SK-N-SH treated with all-trans-retinoic acid at 6 μM for 48 hours (cell line): ENCODE results near the gene SLC4A5.
"Not testable (repeated sequence)": the region's sequence is repeated elsewhere in the genome, so short reads cannot be mapped to it uniquely, and the experiment has no call there.

ENCODE experiments used
- ATAC-seq: fragments of 200-7000 bp; cut with Tn5 transposase; 3 replicates; pipeline ENCODE4 v1.9.1; 2020; ENCODE audit warnings: mild to moderate bottlenecking, moderate library complexity
- ARNTL ChIP-seq: fragments of 450-650 bp; formaldehyde crosslinking; IDR thresholded peaks from 2 replicates; pipeline ENCODE4 v1.5.0; 2020; ENCODE audit warnings: low read depth, mild to moderate bottlenecking, moderate library complexity, borderline replicate concordance
- CSDC2 ChIP-seq: fragments of 250-450 bp; sonication (Bioruptor Pico); IDR thresholded peaks from 2 replicates; pipeline ENCODE4 v1.5.0; 2020; ENCODE audit warnings: mild to moderate bottlenecking, moderate library complexity
- ESRRG ChIP-seq: fragments of 250-450 bp; sonication (Bioruptor Pico); IDR thresholded peaks from 2 replicates; pipeline ENCODE4 v1.6.1; 2021; ENCODE audit warnings: mild to moderate bottlenecking
- GLIS3 ChIP-seq: fragments of 250-450 bp; sonication (Bioruptor Pico); IDR thresholded peaks from 2 replicates; pipeline ENCODE4 v1.5.0; 2020; ENCODE audit warnings: mild to moderate bottlenecking, moderate library complexity
- ISL1 ChIP-seq: fragments of 250-450 bp; sonication (Bioruptor Pico); IDR thresholded peaks from 2 replicates; pipeline ENCODE4 v2.1.2; 2022; ENCODE audit warnings: mild to moderate bottlenecking, moderate library complexity
- OSR1 ChIP-seq: fragments of 250-450 bp; sonication (Bioruptor Pico); IDR thresholded peaks from 2 replicates; pipeline ENCODE4 v1.8.0; 2022; ENCODE audit warnings: moderate library complexity, mild to moderate bottlenecking, inconsistent platforms
- PPARA ChIP-seq: fragments of 250-450 bp; sonication (Bioruptor Pico); IDR thresholded peaks from 2 replicates; pipeline ENCODE4 v1.5.0; 2020; ENCODE audit warnings: mild to moderate bottlenecking, borderline replicate concordance
- RARB ChIP-seq: fragments of 250-450 bp; sonication (Bioruptor Pico); IDR thresholded peaks from 2 replicates; pipeline ENCODE4 v1.8.0; 2021; ENCODE audit warnings: mild to moderate bottlenecking, moderate library complexity
- TCF4 ChIP-seq: fragments of 250-450 bp; sonication (Bioruptor Pico); IDR thresholded peaks from 2 replicates; pipeline ENCODE4 v1.8.0; 2021; ENCODE audit warnings: mild to moderate bottlenecking, moderate library complexity, borderline replicate concordance
- TOX ChIP-seq: fragments of 250-450 bp; sonication (Bioruptor Pico); IDR thresholded peaks from 2 replicates; pipeline ENCODE4 v1.8.0; 2021; ENCODE audit warnings: mild to moderate bottlenecking, moderate library complexity, borderline replicate concordance
- ZC3H10 ChIP-seq: fragments of 250-450 bp; sonication (Bioruptor Pico); IDR thresholded peaks from 2 replicates; pipeline ENCODE4 v1.5.1; 2021; ENCODE audit warnings: mild to moderate bottlenecking, moderate library complexity
- ZFP3 ChIP-seq: fragments of 250-450 bp; sonication (Bioruptor Pico); IDR thresholded peaks from 2 replicates; pipeline ENCODE4 v1.5.0; 2020; ENCODE audit warnings: mild to moderate bottlenecking, moderate library complexity
- ZFP30 ChIP-seq: fragments of 450-650 bp; formaldehyde crosslinking; IDR thresholded peaks from 2 replicates; pipeline ENCODE4 v1.5.0; 2022; ENCODE audit warnings: mild to moderate bottlenecking, moderate library complexity
- ZNF565 ChIP-seq: fragments of 450-650 bp; formaldehyde crosslinking; conservative IDR thresholded peaks from 2 replicates; pipeline ENCODE4 v1.5.0; 2020; ENCODE audit warnings: low read depth, mild to moderate bottlenecking, moderate library complexity
- ZNF70 ChIP-seq: fragments of 450-650 bp; formaldehyde crosslinking; IDR thresholded peaks from 2 replicates; pipeline ENCODE4 v1.5.0; 2020; ENCODE audit warnings: mild to moderate bottlenecking, moderate library complexity
- ZNF8 ChIP-seq: fragments of 450-650 bp; formaldehyde crosslinking; IDR thresholded peaks from 2 replicates; pipeline ENCODE4 v1.5.0; 2020; ENCODE audit warnings: mild to moderate bottlenecking, moderate library complexity
- TF ChIP-seq, protein P1 (sequence below): fragments of 250-450 bp; sonication (Bioruptor Pico); IDR thresholded peaks from 2 replicates; pipeline ENCODE4 v1.5.1; 2021; ENCODE audit warnings: mild to moderate bottlenecking, moderate library complexity
- TF ChIP-seq, protein P2 (sequence below): fragments of 250-450 bp; sonication (Bioruptor Pico); IDR thresholded peaks from 2 replicates; pipeline ENCODE4 v1.5.0; 2020; ENCODE audit warnings: mild to moderate bottlenecking, moderate library complexity
- TF ChIP-seq, protein P3 (sequence below): fragments of 250-450 bp; sonication (Bioruptor Pico); IDR thresholded peaks from 2 replicates; pipeline ENCODE4 v1.5.1; 2020; ENCODE audit warnings: low read depth, mild to moderate bottlenecking, moderate library complexity
- TF ChIP-seq, protein P4 (sequence below): fragments of 250-450 bp; sonication (Bioruptor Pico); IDR thresholded peaks from 2 replicates; pipeline ENCODE4 v1.8.0; 2021; ENCODE audit warnings: low read depth, mild to moderate bottlenecking, moderate library complexity, borderline replicate concordance

Gene SLC4A5

DNA sequence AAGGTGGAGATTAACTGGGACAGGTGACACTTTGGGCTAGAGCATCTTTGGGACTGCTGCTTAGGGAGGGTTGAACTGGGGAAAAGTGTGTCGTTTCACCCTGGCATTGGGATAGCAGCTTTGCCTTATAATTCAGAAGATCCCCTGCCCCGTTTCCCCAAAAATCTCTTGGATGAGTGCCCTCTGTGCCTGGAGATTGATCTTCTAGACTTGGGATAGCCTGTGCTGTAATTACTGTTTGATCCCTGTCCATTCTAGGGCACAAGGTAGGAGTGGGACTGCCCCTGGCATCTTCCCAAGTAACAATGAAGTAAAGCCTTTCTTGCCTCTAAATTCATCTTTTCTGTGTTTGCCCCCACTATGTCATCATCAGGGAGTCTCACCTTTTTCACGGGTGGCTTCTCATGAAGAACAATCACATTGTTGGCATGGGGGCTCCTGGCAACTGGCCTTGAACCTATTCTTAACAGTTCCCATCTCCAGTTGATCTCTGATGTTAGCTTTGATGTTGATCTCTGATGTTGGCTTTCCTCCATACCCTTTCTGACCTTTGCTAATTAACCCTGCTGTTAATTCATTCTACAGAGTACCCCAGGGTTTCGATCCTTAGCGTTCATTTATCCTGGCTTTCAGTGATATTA, 123.2 kb downstream of the SLC4A5 start (continued):
- TF ChIP-seq, protein P1, sequence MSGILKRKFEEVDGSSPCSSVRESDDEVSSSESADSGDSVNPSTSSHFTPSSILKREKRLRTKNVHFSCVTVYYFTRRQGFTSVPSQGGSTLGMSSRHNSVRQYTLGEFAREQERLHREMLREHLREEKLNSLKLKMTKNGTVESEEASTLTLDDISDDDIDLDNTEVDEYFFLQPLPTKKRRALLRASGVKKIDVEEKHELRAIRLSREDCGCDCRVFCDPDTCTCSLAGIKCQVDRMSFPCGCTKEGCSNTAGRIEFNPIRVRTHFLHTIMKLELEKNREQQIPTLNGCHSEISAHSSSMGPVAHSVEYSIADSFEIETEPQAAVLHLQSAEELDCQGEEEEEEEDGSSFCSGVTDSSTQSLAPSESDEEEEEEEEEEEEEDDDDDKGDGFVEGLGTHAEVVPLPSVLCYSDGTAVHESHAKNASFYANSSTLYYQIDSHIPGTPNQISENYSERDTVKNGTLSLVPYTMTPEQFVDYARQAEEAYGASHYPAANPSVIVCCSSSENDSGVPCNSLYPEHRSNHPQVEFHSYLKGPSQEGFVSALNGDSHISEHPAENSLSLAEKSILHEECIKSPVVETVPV (CRISPR knock-in tag), result no peak
- TF ChIP-seq RARB (CRISPR knock-in tag) (no peak), ZFP30 (CRISPR knock-in tag) (no peak), TOX (CRISPR knock-in tag) (no peak), ZC3H10 (CRISPR knock-in tag) (no peak), ARNTL (CRISPR knock-in tag) (no peak), ISL1 (no peak)

GRCh38 chr2:74216642-74217041, 126.6 kb downstream of the SLC4A5 start:
- no peak for ATAC-seq
- TF ChIP-seq ARNTL (CRISPR knock-in tag) (no peak), RARB (CRISPR knock-in tag) (no peak), TOX (CRISPR knock-in tag) (no peak), GLIS3 (CRISPR knock-in tag) (no peak)
- TF ChIP-seq, protein P2, sequence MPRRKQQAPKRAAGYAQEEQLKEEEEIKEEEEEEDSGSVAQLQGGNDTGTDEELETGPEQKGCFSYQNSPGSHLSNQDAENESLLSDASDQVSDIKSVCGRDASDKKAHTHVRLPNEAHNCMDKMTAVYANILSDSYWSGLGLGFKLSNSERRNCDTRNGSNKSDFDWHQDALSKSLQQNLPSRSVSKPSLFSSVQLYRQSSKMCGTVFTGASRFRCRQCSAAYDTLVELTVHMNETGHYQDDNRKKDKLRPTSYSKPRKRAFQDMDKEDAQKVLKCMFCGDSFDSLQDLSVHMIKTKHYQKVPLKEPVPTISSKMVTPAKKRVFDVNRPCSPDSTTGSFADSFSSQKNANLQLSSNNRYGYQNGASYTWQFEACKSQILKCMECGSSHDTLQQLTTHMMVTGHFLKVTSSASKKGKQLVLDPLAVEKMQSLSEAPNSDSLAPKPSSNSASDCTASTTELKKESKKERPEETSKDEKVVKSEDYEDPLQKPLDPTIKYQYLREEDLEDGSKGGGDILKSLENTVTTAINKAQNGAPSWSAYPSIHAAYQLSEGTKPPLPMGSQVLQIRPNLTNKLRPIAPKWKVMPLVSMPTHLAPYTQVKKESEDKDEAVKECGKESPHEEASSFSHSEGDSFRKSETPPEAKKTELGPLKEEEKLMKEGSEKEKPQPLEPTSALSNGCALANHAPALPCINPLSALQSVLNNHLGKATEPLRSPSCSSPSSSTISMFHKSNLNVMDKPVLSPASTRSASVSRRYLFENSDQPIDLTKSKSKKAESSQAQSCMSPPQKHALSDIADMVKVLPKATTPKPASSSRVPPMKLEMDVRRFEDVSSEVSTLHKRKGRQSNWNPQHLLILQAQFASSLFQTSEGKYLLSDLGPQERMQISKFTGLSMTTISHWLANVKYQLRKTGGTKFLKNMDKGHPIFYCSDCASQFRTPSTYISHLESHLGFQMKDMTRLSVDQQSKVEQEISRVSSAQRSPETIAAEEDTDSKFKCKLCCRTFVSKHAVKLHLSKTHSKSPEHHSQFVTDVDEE, result no peak
- TF ChIP-seq, protein P3, sequence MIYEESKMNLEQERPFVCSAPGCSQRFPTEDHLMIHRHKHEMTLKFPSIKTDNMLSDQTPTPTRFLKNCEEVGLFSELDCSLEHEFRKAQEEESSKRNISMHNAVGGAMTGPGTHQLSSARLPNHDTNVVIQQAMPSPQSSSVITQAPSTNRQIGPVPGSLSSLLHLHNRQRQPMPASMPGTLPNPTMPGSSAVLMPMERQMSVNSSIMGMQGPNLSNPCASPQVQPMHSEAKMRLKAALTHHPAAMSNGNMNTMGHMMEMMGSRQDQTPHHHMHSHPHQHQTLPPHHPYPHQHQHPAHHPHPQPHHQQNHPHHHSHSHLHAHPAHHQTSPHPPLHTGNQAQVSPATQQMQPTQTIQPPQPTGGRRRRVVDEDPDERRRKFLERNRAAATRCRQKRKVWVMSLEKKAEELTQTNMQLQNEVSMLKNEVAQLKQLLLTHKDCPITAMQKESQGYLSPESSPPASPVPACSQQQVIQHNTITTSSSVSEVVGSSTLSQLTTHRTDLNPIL (CRISPR knock-in tag), result no peak

GRCh38 chr2:74215771-74216170, 127.4 kb downstream of the SLC4A5 start:
- not testable (repeated sequence) for ATAC-seq

- no peak for TF ChIP-seq ZNF8 (CRISPR knock-in tag)
- no peak for TF ChIP-seq CSDC2 (CRISPR knock-in tag)
- no peak for TF ChIP-seq PPARA (CRISPR knock-in tag)
- TF ChIP-seq ZFP3 (CRISPR knock-in tag), result no peak
- no peak for ATAC-seq
Observed at GRCh38 chr2:74212702-74213410, 130.4 kb downstream of the SLC4A5 start.

- ATAC-seq, result no peak
- no peak for TF ChIP-seq OSR1 (CRISPR knock-in tag)
- TF ChIP-seq ZFP3 (CRISPR knock-in tag), result no peak
- no peak for TF ChIP-seq PPARA (CRISPR knock-in tag)
- no peak for TF ChIP-seq ARNTL (CRISPR knock-in tag)
- TF ChIP-seq, protein P4, sequence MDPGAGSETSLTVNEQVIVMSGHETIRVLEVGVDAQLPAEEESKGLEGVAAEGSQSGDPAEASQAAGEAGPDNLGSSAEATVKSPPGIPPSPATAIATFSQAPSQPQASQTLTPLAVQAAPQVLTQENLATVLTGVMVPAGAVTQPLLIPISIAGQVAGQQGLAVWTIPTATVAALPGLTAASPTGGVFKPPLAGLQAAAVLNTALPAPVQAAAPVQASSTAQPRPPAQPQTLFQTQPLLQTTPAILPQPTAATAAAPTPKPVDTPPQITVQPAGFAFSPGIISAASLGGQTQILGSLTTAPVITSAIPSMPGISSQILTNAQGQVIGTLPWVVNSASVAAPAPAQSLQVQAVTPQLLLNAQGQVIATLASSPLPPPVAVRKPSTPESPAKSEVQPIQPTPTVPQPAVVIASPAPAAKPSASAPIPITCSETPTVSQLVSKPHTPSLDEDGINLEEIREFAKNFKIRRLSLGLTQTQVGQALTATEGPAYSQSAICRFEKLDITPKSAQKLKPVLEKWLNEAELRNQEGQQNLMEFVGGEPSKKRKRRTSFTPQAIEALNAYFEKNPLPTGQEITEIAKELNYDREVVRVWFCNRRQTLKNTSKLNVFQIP, result no peak
- no peak for TF ChIP-seq ESRRG (CRISPR knock-in tag)
- no peak for TF ChIP-seq GLIS3 (CRISPR knock-in tag)
- no peak for TF ChIP-seq ZNF565 (CRISPR knock-in tag)
- no peak for TF ChIP-seq CSDC2 (CRISPR knock-in tag)
- no peak for TF ChIP-seq ZNF70
- TF ChIP-seq, protein P1 (CRISPR knock-in tag), result no peak
- TF ChIP-seq TOX (CRISPR knock-in tag), result no peak
- no peak for TF ChIP-seq TCF4
- no peak for TF ChIP-seq ZC3H10 (CRISPR knock-in tag)
- TF ChIP-seq ZFP30 (CRISPR knock-in tag), result no peak
- no peak for TF ChIP-seq ZNF8 (CRISPR knock-in tag)
- TF ChIP-seq, protein P3 (CRISPR knock-in tag), result no peak
Observed at GRCh38 chr2:74206180-74206688, 137.0 kb downstream of the SLC4A5 start.
